GM12891 (cell line): ENCODE data around the gene ELL.

Experiments used
- DNase-seq: peaks from one replicate; pipeline ENCODE4 v3.0.0; 2011; ENCODE audit warnings: low spot score; ENCODE audit not compliant: insufficient read length
- FAIRE-seq: peaks from 2 replicates; lab custom pipeline; 2011; peaks lifted over from hg19 to GRCh38; lab: Jason Lieb, UNC
- PAX5 ChIP-seq: IDR thresholded peaks from 2 replicates; pipeline ENCODE4 v1.6.1; 2011; ENCODE audit warnings: low read length, moderate library complexity, mild to moderate bottlenecking; ENCODE audit not compliant: insufficient read depth, severe bottlenecking
- POLR2A ChIP-seq: IDR thresholded peaks from 2 replicates; pipeline ENCODE4 v1.6.1; 2011; ENCODE audit warnings: low read depth, low read length, control low read depth
- POLR2AphosphoS5 ChIP-seq: IDR thresholded peaks from 2 replicates; pipeline ENCODE4 v1.6.1; 2011; ENCODE audit warnings: low read depth, low read length, control low read depth
- POU2F2 ChIP-seq: IDR thresholded peaks from 2 replicates; pipeline ENCODE4 v1.6.1; 2011; ENCODE audit warnings: low read depth, mild to moderate bottlenecking, control low read depth, low read length, moderate library complexity
- SPI1 ChIP-seq: IDR thresholded peaks from 2 replicates; pipeline ENCODE4 v1.6.1; 2011; ENCODE audit warnings: low read depth, low read length, control low read depth
- TAF1 ChIP-seq: IDR thresholded peaks from 2 replicates; pipeline ENCODE4 v1.6.1; 2011; ENCODE audit warnings: low read depth, low read length, control low read depth

The ELL gene

DNA sequence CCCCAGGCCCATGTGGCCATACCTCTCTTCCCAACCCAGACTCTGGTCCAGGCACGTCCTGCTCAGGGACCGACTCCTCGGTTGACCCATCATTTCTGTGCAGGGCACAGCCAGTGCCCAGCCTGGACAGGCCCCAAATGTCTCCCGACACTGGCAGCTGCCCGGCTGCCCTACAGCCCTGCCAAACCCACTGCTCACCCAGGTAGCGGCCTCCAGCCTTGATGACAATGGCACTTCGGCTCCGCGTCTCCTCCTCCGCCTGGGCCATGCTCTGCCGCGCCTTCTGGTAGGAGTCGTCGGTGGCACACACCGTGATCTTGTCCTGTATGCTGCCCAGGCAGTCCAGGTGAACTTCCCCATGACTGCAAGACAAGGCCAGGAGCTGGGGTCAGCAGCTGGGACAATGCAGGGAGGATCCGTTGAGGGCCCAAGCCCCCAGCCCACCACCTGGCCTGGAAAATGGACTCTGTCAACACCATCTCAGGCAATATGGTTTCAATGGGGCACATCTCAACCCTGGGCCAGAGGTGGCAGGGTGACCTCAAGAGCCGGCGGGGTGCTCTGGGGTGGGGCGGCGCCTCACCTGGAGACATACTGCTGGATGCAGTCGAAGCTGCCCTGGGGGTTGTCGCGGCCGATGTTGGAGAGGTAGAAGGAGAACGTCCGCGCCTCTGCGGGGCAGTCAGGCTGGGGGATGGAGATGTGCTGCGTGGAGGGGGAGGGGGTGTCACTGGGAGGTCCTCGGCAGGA is 56.5 kb downstream of the ELL start:
- DNase-seq, result no peak
- FAIRE-seq, result no peak
- no peak for TF ChIP-seq PAX5
- TF ChIP-seq SPI1, result no peak
- no peak for TF ChIP-seq POLR2AphosphoS5
- TF ChIP-seq POU2F2, result no peak
- no peak for TF ChIP-seq TAF1
- no peak for TF ChIP-seq POLR2A

DNA sequence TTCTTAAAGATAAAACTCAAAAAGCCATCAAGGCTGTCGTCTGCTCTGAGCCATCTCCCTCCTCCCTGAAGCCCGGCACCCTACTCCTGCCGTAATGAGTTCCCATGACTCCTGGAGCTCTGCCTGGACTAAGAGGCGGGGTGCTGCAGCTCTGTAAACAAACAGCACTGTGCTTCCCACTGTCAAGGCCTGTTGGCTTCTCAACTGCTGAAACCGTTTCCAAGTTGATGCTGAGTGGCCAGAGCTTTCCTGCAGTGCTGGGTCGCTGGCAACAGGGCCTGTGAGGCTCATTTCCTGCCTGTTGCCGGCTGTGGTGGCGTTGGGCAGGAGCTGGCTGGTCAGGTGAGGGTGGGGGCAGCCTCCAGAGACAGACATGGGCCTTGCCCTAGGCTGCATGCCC is 57.2 kb downstream of the ELL start:
- FAIRE-seq, result no peak
- DNase-seq, result no peak

DNA sequence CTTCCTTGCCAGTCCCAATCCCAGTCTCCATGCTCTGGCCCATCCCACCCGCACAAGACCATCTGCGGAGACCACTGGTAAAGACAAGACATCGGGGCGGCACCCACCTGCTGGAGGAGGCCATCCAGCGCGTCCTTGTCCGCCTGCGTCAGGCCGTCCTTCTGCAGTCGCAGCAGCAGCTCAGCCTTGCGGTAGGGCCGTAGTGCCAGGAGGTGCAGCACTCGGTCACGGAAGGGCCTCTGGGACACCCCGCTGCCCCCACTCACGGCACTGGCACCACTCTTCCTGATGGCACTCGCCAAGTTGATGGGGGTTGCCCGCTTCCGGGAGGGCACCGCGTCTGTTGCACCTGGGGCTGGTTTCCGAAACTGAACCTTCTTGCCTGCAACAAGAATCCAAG is 60.4 kb downstream of the ELL start:
- DNase-seq (no peak), FAIRE-seq (no peak)
- no peak for TF ChIP-seq POLR2A
- TF ChIP-seq TAF1, result no peak
- TF ChIP-seq POU2F2, result no peak
- no peak for TF ChIP-seq SPI1
- TF ChIP-seq PAX5, result no peak
- TF ChIP-seq POLR2AphosphoS5, result no peak

More for the DNA sequence above, 57.2 kb downstream of the ELL start:
- no peak for TF ChIP-seq PAX5
- no peak for TF ChIP-seq POLR2AphosphoS5
- TF ChIP-seq POLR2A, result no peak
- no peak for TF ChIP-seq POU2F2
- TF ChIP-seq TAF1, result no peak
- TF ChIP-seq SPI1, result no peak

DNA sequence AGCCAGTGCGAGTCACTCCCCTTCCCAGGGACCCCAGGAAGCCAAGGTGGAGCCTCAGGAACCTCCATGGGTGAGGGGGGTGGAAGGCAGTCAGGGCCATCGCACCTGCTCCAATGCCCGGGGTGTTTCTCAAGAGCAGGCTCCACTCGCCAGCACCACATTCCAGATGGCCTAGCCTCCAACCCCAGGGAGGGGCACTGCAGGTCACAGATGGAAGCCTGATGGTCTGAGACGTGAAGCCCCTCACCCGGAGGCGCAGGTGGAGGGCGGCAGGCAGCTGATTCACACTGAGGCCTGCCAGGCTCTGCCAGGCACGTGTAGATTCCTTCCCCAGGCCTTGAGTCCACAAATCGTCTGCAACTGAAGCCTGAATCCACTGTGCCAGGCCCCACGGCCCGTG is 61.0 kb downstream of the ELL start:
- no peak for FAIRE-seq
- no peak for DNase-seq
- TF ChIP-seq POLR2A, result no peak
- TF ChIP-seq POU2F2, result no peak

DNA sequence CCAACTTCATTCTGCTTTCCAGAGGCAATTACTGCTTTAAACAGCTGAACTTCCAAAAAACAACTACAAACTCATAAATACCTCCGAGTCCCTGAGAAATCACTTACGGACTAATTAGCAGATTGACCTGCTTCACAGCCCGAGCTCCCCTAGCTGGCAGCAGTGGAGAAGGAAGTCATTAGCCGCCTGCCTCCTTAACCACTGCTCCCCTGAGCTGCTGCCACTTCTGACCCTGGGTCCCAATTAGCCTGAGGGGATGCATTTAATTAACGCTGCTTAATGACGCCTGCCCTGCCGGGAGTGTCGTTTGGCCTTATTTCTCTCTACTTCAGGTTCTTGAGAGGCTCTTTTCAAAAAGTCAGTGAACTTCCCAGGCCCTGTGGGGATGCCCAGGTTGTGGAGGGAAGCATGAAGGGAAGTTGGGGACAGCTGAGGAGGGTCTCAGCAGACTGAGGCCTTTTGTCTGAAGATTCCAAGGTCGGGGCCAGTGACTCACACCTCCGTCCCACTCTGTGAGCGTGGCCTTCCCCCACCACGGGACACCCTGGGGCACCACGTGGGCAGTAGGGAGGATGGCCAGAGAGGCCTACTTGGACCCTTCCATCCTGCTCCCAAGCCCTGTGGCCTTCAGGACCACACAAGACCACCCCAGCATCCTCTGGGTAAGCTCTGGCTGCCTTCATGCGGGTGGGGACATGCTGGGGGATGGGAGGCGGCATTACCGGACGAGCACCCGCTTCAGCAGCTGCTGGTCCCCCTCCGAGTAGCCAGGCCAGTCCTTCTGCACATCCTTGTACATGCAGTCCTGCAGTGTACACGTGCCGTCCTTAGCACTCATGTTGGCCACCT is 64.2 kb downstream of the ELL start:
- DNase-seq (no peak), FAIRE-seq (no peak)
- TF ChIP-seq PAX5 (no peak), POLR2A (no peak), POLR2AphosphoS5 (no peak), SPI1 (no peak), POU2F2 (no peak), TAF1 (no peak)

DNA sequence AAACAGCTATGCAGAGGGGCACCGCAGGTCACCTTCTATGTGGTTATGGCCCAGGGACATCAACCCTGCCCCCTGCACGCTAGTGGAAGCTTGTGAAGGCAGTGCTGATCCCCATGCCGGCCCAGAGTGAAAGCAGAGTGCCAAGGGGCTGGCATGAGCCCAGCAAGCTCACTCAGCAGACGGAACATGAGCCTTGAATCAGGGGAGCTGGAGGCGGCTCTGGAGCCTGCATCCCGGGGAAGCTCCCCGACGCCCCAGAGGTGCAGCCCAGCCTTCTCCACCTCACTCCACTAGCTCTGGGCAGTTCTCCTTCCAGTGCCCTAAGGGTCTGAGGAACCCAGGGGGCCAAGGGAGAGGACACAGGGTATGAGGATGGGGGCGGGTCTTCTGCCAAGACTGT is 64.9 kb downstream of the ELL start:
- no peak for TF ChIP-seq SPI1
- no peak for TF ChIP-seq POU2F2
- TF ChIP-seq POLR2A, result no peak
- DNase-seq (no peak), FAIRE-seq (no peak)

DNA sequence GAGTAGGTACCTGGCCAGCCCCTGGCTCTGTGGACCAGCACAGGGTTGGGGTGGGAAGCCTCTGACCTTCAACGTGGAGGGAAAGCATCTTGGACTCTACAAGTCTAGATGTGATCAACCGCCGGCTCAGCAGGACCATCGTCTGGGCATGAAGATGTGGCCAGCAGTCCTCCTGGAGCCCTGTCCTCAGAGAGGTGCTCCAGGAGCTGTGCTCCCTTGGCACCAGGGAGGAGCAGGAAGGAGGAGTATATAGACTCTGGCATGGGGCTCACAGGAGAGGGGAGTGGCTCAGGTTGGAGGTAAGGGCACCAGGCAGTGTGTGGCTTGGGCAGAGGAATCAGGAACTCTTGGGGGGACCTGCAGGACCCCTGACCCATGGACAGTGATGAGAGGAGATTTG is 65.6 kb downstream of the ELL start:
- TF ChIP-seq SPI1 (no peak), POLR2A (no peak), TAF1 (no peak), PAX5 (no peak), POU2F2 (no peak), POLR2AphosphoS5 (no peak)
- no peak for DNase-seq
- FAIRE-seq, result no peak

DNA sequence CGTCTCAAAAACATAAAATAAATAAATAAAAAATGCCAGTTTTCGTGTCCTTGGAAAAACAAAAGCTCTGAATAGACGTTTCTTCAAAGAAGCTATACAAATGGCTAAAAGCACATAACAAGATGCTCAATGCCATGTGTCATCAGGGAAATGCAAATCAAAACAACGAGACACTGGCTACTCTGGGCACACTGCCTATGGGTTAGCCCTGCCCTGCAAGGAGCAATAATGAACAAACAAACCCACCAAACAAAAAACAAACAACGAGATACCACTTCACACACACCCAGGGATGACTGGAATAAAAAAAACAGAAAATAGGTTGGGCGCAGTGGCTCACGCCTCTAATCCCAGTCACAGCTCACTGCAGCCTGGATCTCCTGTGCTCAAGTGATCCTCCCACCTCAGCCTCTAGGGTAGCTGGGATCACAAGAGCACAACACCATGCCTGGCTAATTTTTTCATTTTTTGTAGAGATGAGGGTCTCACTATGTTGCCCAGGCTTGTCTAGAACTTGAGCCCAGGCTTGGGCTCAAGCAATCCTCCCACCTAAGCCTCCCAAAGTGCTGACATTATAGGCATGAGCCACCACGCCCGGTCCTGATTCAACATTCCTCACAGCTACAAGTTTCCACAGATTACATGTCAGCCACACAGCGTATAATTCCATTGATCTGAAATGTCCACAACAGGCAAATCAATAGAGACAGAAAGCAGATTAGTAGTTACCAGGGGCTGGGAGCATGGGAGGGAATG is 68.4 kb downstream of the ELL start:
- TF ChIP-seq POU2F2, result no peak
- TF ChIP-seq POLR2A, result no peak
- TF ChIP-seq POLR2AphosphoS5, result no peak
- TF ChIP-seq TAF1, result no peak
- no peak for TF ChIP-seq SPI1
- no peak for TF ChIP-seq PAX5
- DNase-seq (no peak), FAIRE-seq (no peak)

DNA sequence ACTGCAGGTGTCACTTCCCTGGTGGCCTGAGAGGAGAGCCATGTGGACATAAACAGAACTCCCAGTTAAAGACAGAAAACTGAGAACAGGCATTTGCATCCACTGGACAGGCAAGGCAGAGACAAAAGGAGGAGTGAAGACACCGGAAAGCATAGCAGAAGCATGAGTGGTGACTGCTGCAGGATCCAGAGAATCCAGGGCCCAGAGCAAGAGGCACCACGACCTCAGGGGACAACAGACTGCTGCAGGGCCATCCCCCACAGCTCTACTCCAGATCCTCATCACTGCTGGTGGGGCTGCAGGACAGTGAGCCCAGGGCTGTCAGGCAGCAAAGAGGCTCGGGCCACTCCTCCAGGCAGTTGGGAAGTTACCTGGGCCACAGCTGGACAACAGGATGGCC is 69.5 kb downstream of the ELL start:
- DNase-seq (no peak), FAIRE-seq (no peak)
- TF ChIP-seq POLR2A, result no peak
